ENCODE measurements around the gene RNF121. TPM values are rescaled to one million over a fixed set of nuclear protein-coding genes. Genes with fewer than 3 reads are reported as not detected.

The RNF121 gene
- total and polyA plus RNA-seq, 2 of the 13 experiments (the other 11 are each of a cell fraction or from before 2014, with no cell fraction given): 28.6 to 44.3 TPM

GRCh38 chr11:72040491-72041363 is 111.9 kb downstream of the RNF121 start (continued):
- TF ChIP-seq SIX4 (CRISPR knock-in tag; IDR thresholded peaks at IDR 0.05) (0 out of 2 replicates have a peak, but pooled peaks have one; percentile 13), CREB1 (IDR thresholded peaks at IDR 0.05) (peak; percentile 38; the same call in 1 of the 2 replicates), CREB1 (CRISPR knock-in tag; IDR thresholded peaks at IDR 0.05) (peak; percentile 85), RELA (CRISPR knock-in tag; IDR thresholded peaks at IDR 0.05) (no peak), DZIP1 (CRISPR knock-in tag; IDR thresholded peaks at IDR 0.05) (no peak), ZNF292 (CRISPR knock-in tag; IDR thresholded peaks at IDR 0.05; ENCODE audit: borderline replicate concordance, low read depth) (peak; percentile 59; the same call in 1 of the 2 replicates), MYC (CRISPR knock-in tag; IDR thresholded peaks at IDR 0.05; ENCODE audit: borderline replicate concordance) (peak; percentile 19), XRCC5 (optimal IDR thresholded peaks at IDR 0.05; ENCODE audit: low read length) (peak; percentile 47), RARA (CRISPR knock-in tag; IDR thresholded peaks at IDR 0.05) (peak; percentile 31), ZNF607 (CRISPR knock-in tag; IDR thresholded peaks at IDR 0.05; ENCODE audit: borderline replicate concordance) (0 out of 2 replicates have a peak, but pooled peaks have one; percentile 33), DPF2 (CRISPR knock-in tag; IDR thresholded peaks at IDR 0.05; ENCODE audit: borderline replicate concordance, low read depth) (no peak), ZNF788 (CRISPR knock-in tag; IDR thresholded peaks at IDR 0.05; ENCODE audit: borderline replicate concordance) (peak; percentile 44; the same call in 1 of the 2 replicates), FOXO1 (CRISPR knock-in tag; IDR thresholded peaks at IDR 0.05) (peak; percentile 77; the same call in 1 of the 2 replicates), LCORL (IDR thresholded peaks at IDR 0.05) (no peak), LCORL (CRISPR knock-in tag; IDR thresholded peaks at IDR 0.05) (no peak; the same call in 1 of the 2 replicates), PATZ1 (CRISPR knock-in tag; IDR thresholded peaks at IDR 0.05) (peak; percentile 91), STAT5B (CRISPR knock-in tag; IDR thresholded peaks at IDR 0.05) (no peak), ZMAT3 (CRISPR knock-in tag; conservative IDR thresholded peaks at IDR 0.05) (0 out of 2 replicates have a peak, but pooled peaks have one; percentile 13), SRSF9 (IDR thresholded peaks at IDR 0.05; ENCODE audit: borderline replicate concordance, insufficient read depth, low read depth, low read length, poor library complexity, severe bottlenecking) (no peak), ZNF761 (CRISPR knock-in tag; conservative IDR thresholded peaks at IDR 0.05) (no peak)
- TF ChIP-seq, protein P1, sequence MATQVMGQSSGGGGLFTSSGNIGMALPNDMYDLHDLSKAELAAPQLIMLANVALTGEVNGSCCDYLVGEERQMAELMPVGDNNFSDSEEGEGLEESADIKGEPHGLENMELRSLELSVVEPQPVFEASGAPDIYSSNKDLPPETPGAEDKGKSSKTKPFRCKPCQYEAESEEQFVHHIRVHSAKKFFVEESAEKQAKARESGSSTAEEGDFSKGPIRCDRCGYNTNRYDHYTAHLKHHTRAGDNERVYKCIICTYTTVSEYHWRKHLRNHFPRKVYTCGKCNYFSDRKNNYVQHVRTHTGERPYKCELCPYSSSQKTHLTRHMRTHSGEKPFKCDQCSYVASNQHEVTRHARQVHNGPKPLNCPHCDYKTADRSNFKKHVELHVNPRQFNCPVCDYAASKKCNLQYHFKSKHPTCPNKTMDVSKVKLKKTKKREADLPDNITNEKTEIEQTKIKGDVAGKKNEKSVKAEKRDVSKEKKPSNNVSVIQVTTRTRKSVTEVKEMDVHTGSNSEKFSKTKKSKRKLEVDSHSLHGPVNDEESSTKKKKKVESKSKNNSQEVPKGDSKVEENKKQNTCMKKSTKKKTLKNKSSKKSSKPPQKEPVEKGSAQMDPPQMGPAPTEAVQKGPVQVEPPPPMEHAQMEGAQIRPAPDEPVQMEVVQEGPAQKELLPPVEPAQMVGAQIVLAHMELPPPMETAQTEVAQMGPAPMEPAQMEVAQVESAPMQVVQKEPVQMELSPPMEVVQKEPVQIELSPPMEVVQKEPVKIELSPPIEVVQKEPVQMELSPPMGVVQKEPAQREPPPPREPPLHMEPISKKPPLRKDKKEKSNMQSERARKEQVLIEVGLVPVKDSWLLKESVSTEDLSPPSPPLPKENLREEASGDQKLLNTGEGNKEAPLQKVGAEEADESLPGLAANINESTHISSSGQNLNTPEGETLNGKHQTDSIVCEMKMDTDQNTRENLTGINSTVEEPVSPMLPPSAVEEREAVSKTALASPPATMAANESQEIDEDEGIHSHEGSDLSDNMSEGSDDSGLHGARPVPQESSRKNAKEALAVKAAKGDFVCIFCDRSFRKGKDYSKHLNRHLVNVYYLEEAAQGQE (IDR thresholded peaks at IDR 0.05; ENCODE audit: borderline replicate concordance in 1 of 2, low read depth in 1 of 2, low read length in 2 of 2): peak in 1 of 2 experiments; percentile 12; a peak in 1 of 4 replicates

Data from HepG2 (cell line).